Measurements from ENCODE around the gene MFSD11. TPM values are rescaled to one million over a fixed set of nuclear protein-coding genes. Genes with fewer than 3 reads are reported as not detected.
"Not testable (repeated sequence)": the region's sequence is repeated elsewhere in the genome, so short reads cannot be mapped to it uniquely, and the experiment has no call there.

Gene MFSD11
- total RNA-seq, 2 donors from 2014 or later: 20.7 to 24.0 TPM

DNA sequence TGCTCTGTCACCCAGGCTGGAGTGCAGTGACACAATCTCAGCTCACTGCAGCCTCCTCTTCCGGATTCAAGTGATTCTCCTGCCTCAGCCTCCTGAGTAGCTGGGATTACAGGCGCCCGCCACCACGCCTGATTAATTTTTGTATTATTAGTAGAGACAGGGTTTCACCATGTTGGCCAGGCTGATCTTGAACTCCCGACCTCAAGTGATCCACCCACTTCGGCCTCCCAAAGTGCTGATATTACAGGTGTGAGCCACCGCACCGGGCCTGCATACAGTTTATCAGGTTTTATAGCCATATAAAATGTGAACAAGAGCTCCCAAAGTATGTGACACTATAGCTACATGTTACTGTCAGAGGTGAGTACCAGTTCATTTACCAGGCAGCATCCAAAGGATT is 14.9 kb upstream of the MFSD11 start:
- intact Hi-C loops (cut with DNase I): loop anchor here in 1 of 2 donors (5.0 kb wide), 1 partner anchor 571 kb away; no protein-coding TSS in a partner anchor

DNA sequence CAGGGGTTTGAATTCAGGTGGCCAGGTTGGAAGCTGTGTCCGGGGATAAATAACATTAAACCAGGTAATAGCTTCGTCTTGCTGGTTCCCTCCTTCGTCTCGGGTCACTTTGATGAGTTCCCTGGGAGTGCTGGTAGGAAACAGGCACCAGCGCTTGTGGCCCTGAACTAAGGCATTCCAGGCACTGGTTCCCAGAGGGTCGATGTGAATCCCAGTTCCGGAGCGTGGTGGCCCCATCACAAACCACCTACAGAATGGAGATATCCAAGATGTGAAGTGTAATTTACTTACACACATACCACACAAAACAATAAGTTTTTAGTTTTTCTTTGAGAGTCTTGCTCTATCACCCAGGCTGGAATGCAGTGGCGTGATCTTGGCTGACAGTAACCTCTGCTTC is 14.1 kb upstream of the MFSD11 start:
- intact Hi-C loops (cut with DNase I): loop anchor here in 1 of 2 donors (5.0 kb wide), 1 partner anchor 572 kb away; no protein-coding TSS in a partner anchor
- no peak for DNase-seq (ENCODE audit: low spot score)

More for the DNA sequence above, 14.9 kb upstream of the MFSD11 start:
- not testable (repeated sequence) for DNase-seq (ENCODE audit: low spot score)

DNA sequence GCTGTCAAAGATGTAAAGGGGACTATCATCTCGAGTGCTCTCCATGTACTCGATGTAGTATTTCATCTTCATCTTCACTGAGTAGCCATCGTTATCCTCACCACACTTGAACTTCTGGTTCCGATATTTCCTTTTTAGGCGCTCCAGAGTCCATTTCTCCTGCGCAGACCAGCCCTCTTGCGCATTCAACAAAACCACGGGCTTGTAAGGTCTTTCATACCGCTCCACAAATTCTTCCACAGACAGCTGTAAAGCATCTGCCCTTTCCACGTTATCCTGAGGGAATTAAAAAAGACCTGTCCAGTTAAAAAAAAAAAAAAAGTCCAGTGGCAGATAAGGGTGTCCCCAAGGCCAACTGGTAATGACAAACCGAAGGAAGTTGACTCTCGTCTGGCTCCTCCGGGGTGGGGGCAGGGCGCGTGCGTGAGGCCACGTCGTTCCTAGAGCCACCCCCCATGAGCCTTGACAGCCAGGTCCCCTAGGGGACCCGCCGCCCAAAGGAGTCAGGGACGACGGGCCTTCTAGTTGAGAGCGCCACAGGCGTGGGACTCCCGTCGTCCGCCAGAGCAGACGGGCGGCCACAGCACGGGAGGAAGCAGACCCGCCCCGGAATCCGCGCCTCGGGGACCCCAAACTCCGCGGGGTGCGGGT is 12.2 kb upstream of the MFSD11 start:
- intact Hi-C loops (cut with DNase I): no loop called here
- DNase-seq (ENCODE audit: low spot score): peak; percentile 93

DNA sequence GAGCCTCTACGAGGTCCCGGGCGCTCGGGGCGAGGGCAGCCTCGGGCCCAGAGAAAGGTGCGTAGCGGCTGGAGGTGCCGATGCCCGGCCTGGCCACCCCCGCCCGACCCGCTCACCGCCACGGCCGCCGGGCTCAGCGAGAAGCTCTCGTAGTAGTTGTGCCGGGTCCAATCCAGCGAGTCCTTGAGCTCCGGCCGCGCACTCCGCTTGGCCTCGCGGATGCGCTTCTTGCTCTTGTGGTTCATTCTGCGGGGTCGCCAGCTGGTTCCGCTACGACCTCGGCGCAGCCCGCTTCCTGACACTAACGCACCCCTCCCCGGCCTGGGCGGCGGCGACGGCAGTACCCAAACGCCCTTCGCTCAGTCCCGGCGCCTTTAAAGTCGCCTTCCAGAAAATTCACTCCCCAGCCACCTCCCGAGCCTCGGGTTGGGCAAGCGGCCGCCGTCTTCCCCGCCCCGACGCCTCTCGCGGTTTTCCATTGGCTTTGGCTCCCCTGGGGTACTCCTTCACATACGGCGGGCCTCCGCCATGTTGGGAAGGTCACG is 11.6 kb upstream of the MFSD11 start, which contains the start of gene JMJD6:
Gene JMJD6 (minus strand): TSS at position 376 of the 545 bp plus-strand sequence. CDS start 131 bp downstream, at position 245.
- DNase-seq (ENCODE audit: low spot score): peak; percentile 99
- intact Hi-C loops (cut with DNase I): no loop called here

DNA sequence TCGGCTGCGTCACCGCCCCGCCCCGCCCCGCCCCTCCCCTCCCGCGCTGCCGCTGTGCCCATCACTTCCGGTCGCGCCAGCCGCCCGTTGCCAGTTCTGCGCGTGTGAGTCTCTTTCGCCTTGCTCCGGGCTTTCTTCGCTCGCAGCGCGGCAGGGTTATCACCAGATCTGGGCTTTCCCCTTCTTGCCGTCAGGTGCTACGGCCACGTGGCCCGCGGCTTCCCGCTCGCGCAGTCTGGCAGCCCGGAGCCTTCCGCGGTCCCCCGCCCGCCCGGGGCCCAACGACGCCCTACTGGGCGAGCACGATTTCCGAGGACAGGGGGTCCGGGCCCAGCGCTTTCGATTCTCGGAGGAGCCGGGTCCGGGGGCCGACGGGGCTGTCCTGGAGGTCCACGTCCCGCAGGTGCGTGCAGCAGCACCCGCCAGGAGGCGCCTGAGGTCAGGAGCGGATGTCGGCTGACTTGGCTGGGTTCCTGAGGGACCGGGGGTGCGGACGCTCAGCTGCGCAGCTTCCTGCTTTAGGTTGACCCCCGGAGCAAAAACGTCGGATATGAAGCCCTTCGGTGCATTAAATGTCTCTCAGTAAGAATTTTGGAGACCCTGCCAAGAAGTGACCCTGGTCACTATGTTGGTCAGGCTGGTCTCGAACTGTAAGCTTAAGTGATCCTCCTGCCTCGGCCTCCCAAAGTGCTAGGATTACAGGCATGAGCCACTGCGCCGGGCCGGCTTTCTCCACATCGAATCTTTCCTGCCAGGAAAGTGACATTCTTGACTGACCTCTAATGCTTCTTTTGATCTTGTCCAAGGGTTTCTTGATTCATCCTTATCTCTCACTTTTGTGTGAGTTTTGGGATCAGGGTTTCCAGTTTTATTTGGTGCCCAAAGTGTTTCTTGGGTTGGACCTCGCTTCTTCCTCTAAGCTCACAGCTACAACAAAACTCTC is 10.9 kb upstream of the MFSD11 start, which contains the start of gene METTL23:
Gene METTL23 (plus strand): TSS at position 64 of the 943 bp plus-strand sequence. CDS start 2,872 bp downstream, outside the sequence.
- DNase-seq (ENCODE audit: low spot score): peak; percentile 95
- intact Hi-C loops (cut with DNase I): no loop called here

DNA sequence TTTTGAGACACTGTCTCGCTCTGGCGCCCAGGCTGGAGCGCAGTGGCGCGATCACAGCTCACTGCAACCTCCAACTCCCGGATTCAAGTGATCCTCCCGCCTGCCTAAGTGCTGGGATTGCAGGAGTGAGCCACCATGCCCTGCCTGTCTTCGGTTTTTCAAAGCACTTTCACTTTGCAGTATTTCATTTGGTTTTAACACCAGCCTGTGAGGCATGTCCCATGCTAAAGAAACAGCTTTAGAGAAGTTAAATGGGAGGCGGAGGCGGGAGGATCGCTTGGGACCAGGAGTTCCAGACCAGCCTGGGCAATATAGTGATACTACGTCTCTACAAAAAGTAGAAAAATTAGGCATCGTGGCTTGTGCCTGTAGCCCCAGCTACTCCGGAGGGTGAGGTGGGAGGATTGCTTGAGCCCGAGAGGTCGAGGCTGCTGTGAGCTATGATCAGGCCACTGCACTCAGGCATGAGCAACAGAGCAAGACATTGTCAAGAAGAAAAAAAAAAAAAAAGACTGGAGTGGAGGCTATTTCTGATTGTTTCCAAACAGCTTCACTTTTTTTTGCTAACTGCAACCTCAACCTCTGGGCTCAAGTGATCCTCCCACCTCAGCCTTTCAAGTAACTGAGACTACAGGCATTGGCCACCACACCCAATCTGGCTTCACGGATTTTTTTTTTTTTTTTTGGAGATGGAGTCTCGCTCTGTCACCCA is 10.0 kb upstream of the MFSD11 start:
- intact Hi-C loops (cut with DNase I): no loop called here
- DNase-seq (ENCODE audit: low spot score): no peak

DNA sequence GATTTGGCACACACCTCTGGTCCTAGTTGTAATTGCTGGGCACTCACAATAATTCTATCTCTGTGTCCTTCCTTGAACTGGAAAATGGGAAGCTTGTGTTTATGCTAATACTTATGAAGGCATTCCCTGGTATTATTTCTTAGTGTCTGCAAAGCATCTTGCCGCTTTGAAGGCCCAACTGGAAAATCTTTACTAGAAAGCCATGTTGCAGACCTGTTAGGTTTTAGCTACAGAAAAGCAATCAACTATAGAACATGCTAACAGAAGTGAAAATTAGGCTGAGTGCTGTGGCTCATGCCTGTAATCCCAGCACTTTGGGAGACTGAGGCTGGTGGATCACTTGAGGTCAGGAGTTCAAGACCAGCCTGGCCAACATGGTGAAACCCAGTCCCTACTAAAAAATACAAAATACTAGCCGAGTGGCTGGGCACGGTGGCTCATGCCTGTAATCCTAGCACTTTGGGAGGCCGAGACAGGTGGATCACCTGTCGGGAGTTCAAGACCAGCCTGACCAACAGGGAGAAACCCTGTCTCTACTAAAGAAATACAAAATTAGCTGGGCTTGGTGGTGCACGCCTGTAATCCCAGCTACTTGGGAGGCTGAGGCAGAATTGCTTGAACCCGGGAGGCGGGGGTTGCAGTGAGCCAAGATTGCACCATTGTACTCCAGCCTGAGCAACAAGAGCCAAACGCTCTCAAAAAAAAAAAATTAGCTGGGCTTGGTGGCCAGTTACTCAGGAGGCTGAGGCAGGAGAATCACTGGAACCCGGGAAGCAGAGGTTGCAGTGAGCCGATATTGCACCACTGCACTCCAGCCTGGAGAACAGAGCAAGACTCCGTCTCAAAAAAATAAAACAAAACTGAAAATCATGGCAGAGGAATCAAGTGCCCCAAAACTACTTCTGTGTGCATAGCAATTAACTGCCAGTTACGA is 5.9 kb upstream of the MFSD11 start:
- intact Hi-C loops (cut with DNase I); DNase-seq (ENCODE audit: low spot score): not testable (repeated sequence)

DNA sequence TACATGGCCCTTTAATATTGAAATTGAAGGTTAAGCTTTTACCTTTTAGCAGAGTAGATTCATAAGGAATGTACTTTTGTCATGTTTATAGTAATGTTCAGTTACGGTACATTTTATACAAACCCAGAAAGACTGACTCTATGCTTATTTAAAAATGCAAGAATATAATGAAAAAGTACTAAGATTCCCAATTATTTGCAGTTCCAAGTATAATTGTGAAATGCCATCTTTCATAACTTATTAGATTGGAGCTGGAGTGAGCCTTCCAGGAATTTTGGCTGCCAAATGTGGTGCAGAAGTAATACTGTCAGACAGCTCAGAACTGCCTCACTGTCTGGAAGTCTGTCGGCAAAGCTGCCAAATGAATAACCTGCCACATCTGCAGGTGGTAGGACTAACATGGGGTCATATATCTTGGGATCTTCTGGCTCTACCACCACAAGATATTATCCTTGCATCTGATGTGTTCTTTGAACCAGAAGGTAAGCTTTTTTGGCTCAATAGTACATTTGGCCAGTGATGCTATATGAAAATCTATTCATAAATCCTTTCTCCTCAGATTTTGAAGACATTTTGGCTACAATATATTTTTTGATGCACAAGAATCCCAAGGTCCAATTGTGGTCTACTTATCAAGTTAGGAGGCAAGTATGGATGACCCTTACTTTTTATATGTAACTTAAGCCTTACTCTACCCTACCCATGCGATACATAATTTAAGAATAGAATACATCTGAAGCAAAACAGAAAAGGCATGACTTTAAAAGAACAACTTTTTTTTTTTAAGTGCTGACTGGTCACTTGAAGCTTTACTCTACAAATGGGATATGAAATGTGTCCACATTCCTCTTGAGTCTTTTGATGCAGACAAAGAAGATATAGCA is 4.9 kb upstream of the MFSD11 start:
- intact Hi-C loops (cut with DNase I): no loop called here

DNA sequence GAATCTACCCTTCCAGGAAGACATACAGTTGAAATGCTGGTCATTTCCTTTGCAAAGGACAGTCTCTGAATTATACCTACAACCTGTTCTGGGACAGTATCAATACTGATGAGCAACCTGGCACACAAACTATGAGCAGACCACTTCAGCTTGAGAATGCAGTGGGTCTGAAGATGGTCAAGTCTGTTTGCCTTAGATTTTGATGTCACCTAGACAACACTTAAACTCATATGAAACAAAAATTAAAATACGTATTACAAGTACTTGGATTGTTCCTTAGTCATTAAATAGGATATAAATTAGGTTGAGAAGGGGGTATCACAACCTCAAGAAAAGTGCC is 4.3 kb upstream of the MFSD11 start:
- DNase-seq (ENCODE audit: low spot score): no peak
- intact Hi-C loops (cut with DNase I): no loop called here

More for the DNA sequence above, 4.9 kb upstream of the MFSD11 start:
- DNase-seq (ENCODE audit: low spot score): no peak

DNA sequence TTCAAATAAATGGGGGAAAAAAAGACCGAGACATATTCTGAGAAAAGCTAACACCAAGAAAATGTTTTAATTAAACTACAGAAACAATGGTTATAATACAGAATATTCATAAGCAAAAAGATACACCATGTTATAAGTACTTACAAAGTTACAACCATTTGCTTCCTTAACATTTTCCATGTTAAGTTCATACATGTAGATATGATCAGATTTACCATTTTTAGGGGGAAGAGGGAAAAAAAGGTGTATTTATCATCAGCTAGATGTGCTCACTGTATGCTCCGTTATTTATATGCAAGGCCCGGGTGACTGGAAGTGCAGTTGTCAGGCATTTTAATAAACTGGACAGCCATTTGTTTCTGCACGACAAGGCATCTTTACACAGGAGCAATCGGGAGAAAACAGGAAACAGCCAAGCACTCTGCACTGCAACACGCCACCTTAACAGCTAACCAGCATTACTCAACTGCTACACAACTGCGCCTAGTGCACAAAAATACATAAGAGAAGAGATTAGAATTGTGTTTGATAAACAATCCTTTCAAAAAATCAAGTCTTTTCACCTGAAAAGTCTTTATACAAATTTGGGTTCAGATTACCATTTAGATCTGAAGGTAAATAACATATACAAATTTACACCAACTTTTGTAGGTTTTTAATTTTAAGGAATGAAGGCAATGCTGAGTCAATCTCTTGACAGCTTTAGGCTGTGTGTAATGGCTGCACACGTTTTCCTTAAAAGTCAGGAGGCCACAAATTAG is 3.7 kb upstream of the MFSD11 start:
- intact Hi-C loops (cut with DNase I): no loop called here
- no peak for DNase-seq (ENCODE audit: low spot score)

DNA sequence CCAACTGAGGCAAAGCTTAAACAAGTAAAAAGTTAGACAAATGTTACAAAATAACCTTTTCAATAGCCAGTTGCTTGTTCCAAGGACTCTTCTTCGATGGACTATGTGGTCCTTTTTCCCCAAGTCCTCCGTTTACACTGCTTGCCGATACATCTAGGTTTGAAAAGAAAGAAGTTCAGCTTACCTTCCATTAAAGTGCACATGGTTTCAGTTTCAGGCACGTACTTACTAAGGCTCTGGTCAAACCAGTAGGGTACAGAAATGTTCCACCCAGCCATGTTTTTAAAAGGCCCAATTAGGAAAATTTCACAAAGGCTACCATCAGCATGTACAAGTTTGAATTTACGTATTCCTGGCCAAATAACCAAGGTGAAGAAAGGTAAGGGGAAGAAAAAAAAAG is 2.9 kb upstream of the MFSD11 start:
- intact Hi-C loops (cut with DNase I): no loop called here
- DNase-seq (ENCODE audit: low spot score): no peak

DNA sequence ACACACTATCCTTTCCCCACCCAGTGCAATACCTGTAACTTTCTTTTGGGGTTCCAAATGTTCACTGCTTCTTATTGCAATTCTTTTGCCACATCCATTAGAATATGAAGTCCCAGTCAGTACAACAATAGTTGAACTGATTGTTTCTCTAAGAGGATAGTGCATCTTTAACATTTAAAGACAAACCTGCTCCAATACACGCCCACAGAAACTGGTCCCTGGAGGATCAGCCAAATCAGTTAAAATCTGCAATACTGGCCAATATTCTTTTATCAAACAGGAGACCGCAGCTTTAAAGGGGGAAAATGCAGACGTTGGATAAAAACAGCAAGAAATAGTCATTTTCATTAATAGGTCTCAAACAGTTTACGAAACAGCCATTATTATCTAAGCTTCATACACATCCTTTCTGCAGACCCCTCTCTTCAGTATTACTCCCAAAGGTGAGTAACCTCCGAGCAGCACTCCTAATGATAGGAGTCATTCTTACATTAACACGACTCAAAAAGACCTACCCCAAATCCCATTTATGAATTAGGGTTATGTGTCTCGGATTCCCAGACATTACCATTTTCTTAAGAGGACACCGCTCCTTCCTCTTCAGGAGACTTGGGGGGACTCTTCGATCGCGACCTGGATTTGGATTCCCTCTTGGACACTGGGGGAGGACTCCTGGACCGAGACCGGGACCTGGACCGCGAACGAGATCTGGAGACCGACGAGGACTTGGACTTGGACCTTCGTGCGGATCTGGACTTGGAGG is 2.2 kb upstream of the MFSD11 start:
- no peak for DNase-seq (ENCODE audit: low spot score)
- intact Hi-C loops (cut with DNase I): no loop called here

DNA sequence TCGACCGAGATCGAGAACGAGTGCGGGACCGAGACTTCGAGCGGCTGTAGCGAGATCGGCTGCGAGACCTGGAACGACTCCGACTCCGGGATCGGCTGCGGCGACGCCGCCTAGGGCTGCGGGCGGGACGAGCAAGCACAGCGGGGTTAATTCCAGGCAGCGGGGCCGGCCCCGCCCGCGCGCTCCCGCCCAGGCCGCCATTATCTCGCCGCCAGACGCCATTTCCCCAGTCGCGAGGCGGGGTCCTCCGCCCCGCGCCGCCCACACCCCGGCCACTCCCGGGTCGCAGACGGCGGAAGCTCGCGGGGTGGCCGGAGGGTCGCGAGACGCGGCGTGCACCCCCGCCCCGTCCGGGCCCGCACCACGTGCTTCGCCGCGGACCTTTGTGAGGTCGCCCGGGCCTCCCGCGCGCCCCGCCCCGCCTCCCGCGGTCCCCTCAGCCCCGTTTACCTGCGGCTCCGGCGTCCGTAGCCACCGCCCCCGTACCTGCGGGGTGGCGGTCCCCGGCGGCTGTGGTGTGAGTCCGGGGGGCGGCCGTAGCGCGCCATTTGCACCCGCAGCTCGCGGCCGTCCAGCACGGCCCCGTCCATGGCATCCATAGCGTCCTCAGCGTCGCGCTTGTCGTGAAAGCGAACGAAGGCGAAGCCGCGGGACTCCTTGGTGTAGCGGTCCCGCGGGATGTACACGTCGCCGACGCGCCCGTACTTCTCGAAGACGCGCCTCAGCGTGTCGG is 1.4 kb upstream of the MFSD11 start:
- intact Hi-C loops (cut with DNase I): no loop called here
- DNase-seq (ENCODE audit: low spot score): peak; percentile 95

DNA sequence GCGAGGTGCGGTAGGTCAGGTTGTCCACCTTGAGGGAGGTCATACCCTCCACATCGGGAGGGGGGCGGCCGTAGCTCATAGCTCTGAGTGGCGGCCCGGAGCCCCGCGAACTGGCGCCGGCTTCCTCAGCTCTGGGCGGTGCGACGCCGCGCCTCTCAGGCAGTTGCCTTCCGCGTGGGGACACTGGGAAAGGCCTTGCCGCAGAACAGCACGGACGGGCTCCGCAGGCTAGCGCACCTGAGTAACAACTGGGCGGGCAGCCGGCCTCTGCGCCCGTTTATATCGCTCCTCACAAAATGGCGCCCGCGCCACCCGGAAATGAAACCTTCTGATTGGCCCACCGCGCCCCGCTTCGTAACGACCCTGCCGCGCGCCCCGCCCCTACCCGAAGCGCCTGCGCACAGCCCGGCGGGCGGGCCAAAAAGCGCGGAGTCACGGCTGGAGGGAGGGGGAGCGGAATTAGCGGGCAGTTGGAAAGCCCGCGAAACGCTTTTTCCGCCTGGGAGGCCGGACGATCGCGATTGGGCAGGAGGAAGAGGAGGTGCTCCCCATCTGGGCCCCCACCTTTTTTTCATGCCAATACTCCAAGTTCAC is 740 bp upstream of the MFSD11 start, which contains the start of gene SRSF2:
Gene SRSF2 (minus strand): TSS at position 250 of the 594 bp plus-strand sequence. CDS start 171 bp downstream, at position 79.
- DNase-seq (ENCODE audit: low spot score): peak; percentile 100
- intact Hi-C loops (cut with DNase I): no loop called here

DNA sequence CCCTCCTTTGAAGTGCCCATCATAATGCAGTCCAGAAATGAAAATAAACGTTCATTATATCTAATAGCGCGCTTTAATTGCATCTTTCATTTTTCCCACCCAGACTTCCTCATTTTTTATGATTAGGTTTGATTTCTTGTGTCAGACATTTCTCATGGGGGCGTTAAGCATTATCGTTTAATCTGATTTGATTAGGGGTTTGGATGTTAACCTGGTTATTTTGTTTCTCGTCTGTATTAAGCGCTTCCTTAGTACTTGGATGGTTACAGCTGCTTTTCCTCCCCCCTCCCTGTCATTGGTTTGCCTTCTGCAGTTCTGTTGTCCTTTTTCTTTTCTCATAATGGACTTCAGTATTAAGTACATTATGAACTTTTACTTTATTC is 540 bp downstream of the MFSD11 start:
- no peak for DNase-seq (ENCODE audit: low spot score)
- intact Hi-C loops (cut with DNase I): no loop called here
